ENCODE results near the gene OR10X1.

OR10X1 gene

GRCh38 chr1:158579733-158580132 is at the start of gene OR10X1:
Gene OR10X1, minus strand, starts transcription at chr1:158579899. Its CDS starts 0 bp downstream, at chr1:158579899.
- no peak for DNase-seq

- no peak for DNase-seq
These were observed 34.1 kb upstream of the OR10X1 start for GRCh38 chr1:158613764-158614163.

- no peak for DNase-seq
These were observed 32.2 kb upstream of the OR10X1 start for GRCh38 chr1:158611916-158612315.

GRCh38 chr1:158607296-158607695 is 27.6 kb upstream of the OR10X1 start:
- DNase-seq = no peak

DNA sequence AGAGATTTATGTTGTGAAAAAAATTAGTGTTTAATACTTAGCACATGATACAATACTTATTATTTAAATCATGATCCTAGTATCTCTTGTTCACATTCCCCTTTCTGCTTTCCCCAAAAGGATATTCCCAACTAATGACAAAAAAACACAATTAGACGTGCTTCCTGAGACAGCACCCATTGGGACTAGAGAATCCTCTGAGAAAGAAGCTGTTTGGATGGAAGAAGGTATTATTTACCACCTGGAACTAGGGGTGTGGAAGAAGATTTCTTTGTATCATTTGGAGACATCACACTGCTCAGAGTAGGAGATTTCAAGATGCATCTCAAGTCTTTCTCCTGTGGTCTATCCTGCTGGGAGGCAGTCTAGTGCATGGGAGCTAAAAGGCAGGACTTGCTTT is 25.3 kb upstream of the OR10X1 start, which contains the start of gene OR10Z1:
TSS of gene OR10Z1 (plus strand) at position 301 of the 400 bp plus-strand sequence. CDS start 1,171 bp downstream, outside the sequence.
- no peak for DNase-seq

GRCh38 chr1:158600735-158601134 is 21.0 kb upstream of the OR10X1 start:
- no peak for DNase-seq

DNA sequence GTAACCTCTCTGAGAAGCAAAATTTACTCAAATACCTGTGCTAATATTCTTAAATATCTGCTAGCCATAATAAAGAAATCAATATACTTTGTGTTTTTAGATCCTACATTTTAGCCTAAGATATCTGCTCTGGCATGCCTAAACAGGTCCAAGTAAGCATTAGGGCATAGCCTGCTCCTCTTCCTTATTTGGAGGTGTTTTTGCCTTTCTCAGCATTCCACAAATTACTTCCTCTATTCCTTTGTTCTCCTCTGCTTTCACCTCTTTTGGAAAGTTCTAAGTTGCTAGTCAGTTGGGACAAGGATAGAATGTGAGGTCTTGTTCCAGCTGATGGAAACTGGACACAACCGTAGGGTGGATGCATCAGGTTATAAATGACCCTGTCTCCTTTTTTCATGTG is 7.2 kb upstream of the OR10X1 start:
- no peak for DNase-seq

DNA sequence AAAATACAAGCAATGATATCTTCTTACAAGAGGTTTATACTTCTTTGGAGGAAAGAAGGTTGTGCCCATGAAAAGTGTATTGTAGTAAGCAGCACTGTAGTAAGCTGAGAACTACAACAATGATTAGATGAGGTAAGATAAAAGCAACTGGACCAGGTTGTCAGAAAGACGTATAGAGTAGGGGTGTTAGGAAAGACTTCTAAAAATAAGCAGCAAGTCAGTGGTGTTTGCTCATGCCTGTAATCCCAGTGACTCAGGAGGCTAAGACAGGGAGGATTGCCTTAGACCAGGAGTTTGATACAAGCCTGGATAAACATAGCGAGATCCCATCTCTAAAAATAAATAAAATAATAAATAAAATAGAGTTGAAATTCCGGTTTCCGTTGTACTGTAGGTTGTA is 4.3 kb upstream of the OR10X1 start:
- no peak for DNase-seq

DNA sequence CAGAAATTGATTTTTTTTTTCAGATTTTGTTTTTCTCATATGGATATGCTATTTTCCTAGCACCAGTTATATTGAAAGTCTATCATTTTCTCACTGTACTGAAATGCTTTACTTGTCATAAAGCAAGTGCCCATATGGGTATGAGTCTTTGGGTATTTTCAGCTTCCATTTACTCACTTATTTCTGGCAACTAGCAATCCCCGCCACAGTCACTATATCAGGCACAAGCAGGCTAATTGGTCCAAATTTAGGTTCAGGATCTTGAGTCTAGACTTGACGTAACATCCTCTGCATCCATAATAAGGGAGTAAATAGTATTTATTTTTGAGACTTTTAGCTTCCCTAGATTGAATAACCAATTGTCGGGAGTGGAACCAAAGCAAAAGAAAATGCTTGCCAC is 2.1 kb downstream of the OR10X1 start:
- DNase-seq = no peak

GRCh38 chr1:158572226-158572625 is 7.5 kb downstream of the OR10X1 start:
- DNase-seq = no peak

GRCh38 chr1:158570480-158570879 is 9.2 kb downstream of the OR10X1 start, which contains the start of gene OR6P1:
Gene OR6P1, minus strand, starts transcription at chr1:158570580. Its CDS starts 6,976 bp downstream, at chr1:158563604.
- DNase-seq = no peak

DNA sequence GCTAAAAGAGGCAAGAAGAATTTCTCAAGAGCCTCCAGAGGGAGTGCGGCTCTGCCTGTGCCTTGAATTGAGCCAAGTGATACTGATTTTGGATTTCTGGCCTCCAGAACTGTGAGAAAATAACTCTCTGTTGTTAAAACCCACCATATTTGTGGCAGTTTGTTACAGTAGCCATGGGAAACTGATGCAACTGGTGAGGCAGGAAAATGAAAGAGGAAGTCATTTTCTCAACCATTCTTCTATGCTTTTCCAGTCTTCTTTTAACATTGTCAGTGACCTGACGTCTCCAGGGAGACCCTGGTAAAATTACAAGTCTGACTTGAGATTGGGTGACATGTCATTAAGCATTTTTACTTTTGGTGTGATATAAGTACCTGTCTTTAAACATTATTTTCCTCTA is 15.1 kb downstream of the OR10X1 start:
- no peak for DNase-seq

DNA sequence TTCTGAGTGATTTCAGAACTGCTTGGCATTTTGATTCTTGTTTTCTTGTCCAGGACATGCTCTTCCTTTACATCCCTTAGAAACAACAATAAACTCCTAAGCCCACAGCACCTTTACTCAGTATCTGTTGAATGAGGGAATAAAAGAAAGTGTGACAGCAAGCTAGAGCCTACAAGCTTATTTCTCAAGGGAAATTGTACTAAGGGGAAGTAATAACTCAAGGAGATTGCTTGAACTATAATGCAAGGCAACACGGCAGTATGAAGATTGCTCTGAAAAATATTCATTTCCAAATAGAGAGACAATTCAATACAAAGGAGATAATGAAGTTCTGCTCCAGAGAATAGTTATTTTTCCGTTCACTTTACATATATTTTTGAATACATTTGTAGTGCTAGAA is 15.8 kb downstream of the OR10X1 start:
- no peak for DNase-seq

GRCh38 chr1:158559696-158560095 is 20.0 kb downstream of the OR10X1 start:
- no peak for DNase-seq

GRCh38 chr1:158554352-158554751 is 25.3 kb downstream of the OR10X1 start, which contains the start of gene OR6Y1:
Gene OR6Y1, minus strand, starts transcription at chr1:158554405. Its CDS starts 6,300 bp downstream, at chr1:158548105.
- DNase-seq = no peak

GRCh38 chr1:158552296-158552695 is 27.4 kb downstream of the OR10X1 start:
- DNase-seq = no peak

DNA sequence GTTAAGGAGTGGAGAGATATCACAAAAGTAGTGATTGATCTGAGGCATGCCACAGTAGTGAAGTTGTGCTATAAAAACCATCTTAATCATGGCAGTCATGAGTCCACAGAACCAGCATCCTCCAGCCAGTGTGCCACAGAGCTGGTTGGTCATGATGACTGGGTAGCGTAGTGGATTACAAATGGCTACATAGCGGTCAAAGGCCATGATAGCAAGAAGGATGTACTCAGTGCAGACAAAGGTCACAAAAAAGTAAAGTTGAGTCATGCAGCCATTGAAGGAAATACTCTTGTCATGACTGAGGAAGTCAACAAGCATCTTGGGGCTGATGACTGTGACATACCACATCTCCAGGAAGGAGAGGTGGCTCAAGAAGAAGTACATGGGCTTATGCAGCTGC is 32.2 kb downstream of the OR10X1 start:
- no peak for DNase-seq

DNA sequence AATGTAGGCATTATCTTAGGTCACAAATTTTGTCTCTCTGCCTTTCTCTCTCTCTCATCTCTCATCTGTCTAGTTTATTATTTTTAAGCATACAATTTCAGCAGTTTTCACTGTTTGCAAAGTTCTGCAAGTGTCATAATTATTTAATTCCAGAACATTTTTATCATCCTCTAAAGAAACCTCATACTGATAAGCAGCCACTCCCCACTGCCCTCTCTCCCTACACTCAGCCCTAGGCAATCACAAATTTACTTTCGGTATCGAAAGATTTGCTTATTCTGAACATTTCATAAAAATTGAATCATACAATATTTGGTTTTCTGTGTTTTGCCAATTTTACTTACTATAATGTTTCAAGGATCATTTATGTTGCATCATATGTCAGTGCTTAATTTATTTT is 42.1 kb downstream of the OR10X1 start:
- DNase-seq = no peak

GRCh38 chr1:158534496-158534895 is 45.2 kb downstream of the OR10X1 start:
- no peak for DNase-seq

Measured in NCI-H1694 (cell line).